Measurements from ENCODE around the gene NT5C1A.

The NT5C1A gene

GRCh38 chr1:39650431-39650830 lies 21.5 kb downstream of the NT5C1A start:
- no peak for DNase-seq (ENCODE audit: low spot score)
- no peak for TF ChIP-seq CTCF (IDR thresholded peaks at IDR 0.05; ENCODE audit: extremely low read depth, insufficient read depth, missing control alignments)
- in situ Hi-C loops (cut with MboI; ENCODE audit: low pct_unique_long_range_greater_than_20kb, low sequenced_read_pairs, unreplicated experiment) = no loop called here

- TF ChIP-seq CTCF (IDR thresholded peaks at IDR 0.05; ENCODE audit: extremely low read depth, insufficient read depth, missing control alignments) = no peak
- DNase-seq (ENCODE audit: low spot score) = no peak
- in situ Hi-C loops (cut with MboI; ENCODE audit: low pct_unique_long_range_greater_than_20kb, low sequenced_read_pairs, unreplicated experiment) = no loop called here
Observed at GRCh38 chr1:39649636-39650185, 22.2 kb downstream of the NT5C1A start.

DNA sequence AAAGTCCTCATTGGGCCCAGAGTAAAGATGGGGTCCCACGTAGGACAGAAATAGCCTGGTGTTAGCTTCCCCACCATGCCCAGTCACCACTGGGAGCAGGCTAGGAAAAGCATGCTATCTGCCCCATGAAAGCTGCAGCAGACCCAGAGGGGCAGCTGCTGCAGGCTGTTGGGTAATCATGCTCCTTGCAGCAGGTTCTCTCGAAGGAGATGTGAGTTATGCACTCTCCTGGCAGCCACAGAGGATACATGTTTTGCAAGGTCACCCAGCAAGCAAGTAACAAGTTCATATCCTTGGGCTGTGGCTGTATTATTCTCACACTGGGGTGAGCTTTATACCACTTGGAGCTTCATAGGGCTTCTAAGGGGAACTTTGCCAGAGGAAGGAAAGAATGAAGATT lies 23.4 kb downstream of the NT5C1A start:
- no peak for DNase-seq (ENCODE audit: low spot score)
- in situ Hi-C loops (cut with MboI; ENCODE audit: low pct_unique_long_range_greater_than_20kb, low sequenced_read_pairs, unreplicated experiment) = no loop called here
- no peak for TF ChIP-seq CTCF (IDR thresholded peaks at IDR 0.05; ENCODE audit: extremely low read depth, insufficient read depth, missing control alignments)

DNA sequence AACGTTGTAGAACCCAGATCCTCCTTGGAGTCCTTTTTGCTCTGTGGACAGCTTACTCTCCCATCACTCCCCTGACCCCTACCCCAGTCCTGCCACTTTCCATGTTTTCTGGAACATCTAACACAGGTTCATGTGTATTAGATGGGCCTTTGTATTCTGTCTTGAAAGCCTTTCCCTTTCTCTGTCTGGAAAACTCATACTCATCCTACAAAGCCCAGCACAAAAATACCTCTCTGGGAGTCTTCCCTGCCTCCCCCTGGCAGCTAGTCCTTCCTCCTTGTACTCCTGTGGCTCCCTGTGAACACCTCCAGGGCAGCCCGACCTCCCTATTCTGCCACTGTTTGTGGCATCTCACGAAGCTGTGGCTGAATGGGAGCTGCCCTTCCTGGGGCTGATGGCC lies 24.7 kb downstream of the NT5C1A start:
- no peak for TF ChIP-seq CTCF (IDR thresholded peaks at IDR 0.05; ENCODE audit: extremely low read depth, insufficient read depth, missing control alignments)

DNA sequence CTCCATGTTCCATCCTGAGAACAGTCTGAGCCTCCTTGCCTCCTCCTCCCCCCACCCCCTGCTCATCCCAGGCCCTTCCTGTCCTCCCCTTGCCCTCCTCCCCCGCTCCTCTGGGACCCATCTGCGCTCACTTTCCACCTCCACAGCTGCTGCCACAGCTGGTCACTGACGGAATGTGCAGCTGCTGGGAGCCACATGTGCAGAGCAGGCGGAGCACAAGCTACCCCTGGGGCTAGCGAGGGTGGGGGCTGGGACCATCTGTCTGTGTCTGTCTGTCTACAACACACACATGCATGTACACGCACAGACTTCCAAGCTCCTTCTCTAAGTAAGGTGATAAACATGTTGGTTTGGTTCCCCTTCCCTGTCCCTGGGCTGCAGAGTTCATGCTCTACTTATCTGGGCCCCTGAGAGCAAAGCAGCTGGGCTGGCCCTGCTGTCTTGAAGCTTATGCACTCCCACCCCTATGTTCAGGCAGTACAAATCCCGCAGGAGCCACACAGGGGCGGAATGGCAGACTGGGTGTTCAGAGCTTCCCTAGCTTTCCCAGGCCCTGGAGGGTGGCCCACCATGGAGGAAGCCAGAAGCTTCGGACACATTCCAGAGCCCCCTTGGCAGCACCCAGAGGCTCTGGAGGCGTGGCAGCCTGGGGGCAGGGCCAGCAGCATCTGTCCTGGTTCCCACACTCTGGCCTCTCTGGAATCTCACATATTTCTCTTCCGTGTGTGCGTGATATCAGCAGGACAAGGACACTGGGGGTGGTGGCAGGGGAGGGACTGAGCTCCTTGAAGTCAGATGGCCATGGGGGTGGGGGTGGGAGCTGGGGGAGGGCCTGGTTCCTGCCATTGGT lies 25.4 kb downstream of the NT5C1A start:
- in situ Hi-C loops (cut with MboI; ENCODE audit: low pct_unique_long_range_greater_than_20kb, low sequenced_read_pairs, unreplicated experiment) = no loop called here
- no peak for TF ChIP-seq CTCF (IDR thresholded peaks at IDR 0.05; ENCODE audit: extremely low read depth, insufficient read depth, missing control alignments)
- no peak for DNase-seq (ENCODE audit: low spot score)

More for the DNA sequence above, 24.7 kb downstream of the NT5C1A start:
- DNase-seq (ENCODE audit: low spot score) = no peak
- in situ Hi-C loops (cut with MboI; ENCODE audit: low pct_unique_long_range_greater_than_20kb, low sequenced_read_pairs, unreplicated experiment) = no loop called here

- in situ Hi-C loops (cut with MboI; ENCODE audit: low pct_unique_long_range_greater_than_20kb, low sequenced_read_pairs, unreplicated experiment) = no loop called here
- no peak for DNase-seq (ENCODE audit: low spot score)
- TF ChIP-seq CTCF (IDR thresholded peaks at IDR 0.05; ENCODE audit: extremely low read depth, insufficient read depth, missing control alignments) = no peak
Observed at GRCh38 chr1:39645411-39646043, 26.4 kb downstream of the NT5C1A start.
